GM18511 (cell line): ENCODE data around the gene ETV3L.

ENCODE experiments used
- ATAC-seq: cut with Tn5 transposase; IDR thresholded peaks from one replicate; pipeline ENCODE4 v1.9.1; 2021; ENCODE audit warnings: mild to moderate bottlenecking, moderate library complexity; ENCODE audit not compliant: unreplicated experiment

Gene ETV3L

DNA sequence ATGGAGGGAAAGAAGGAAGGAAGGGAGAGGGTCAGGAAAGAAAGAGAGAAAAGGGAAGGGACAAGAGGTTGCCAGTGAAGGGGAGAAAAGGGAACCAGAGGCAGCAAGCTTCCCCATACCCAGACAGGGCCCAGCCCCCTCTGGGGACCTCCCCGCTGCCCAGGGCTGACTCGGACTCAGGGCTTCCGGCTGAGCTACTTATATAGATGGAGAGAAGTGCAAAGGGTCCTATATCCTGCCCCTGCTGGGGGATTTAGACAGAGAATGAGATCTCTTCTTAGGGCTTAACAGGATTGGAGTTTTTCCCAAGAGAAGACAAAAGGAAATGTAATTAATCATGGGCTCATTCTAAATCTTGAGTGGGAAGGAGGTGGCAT is at the start of gene ETV3L:
Gene ETV3L, minus strand, starts transcription at position 176 of the 377 bp plus-strand sequence. CDS start 285 bp downstream, outside the sequence.
- ATAC-seq = no peak

DNA sequence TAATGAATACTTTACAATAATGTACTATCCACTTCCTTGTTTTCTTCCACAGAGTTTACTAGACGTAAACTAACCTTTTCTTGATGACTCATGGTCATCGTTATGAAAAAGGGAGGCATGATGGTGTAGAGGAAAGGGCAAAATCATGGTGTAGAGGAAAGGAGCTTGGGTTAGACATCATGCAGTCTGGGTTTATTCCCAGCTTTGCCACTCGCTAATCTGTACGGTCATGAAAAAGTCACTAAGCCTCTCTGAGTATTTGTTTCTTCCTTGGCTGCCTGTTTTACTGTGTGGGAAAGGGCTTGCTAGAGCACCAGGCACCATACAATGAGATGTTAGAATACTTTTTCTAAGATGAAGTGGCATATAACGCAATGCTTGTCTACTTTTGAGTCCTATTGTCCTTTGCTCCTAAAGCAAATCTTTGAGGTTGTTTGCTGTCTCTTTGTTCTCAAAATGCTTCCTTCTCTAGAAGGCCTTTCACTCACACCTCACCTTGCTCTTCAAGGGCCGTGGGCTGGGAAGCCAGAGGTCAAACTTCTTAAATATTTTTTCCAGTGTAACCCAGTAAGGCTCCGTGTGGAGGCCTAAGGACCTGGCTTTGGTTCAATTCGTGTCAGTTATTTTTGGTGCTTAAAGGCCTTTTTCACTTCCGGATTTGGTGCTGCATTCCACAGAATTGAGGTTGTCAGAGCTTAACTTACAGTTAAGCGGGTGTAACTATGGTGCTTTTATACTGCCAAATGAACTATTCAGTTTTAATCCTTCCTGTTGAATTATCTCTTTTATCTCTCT is 48.5 kb upstream of the ETV3L start:
- no peak for ATAC-seq

DNA sequence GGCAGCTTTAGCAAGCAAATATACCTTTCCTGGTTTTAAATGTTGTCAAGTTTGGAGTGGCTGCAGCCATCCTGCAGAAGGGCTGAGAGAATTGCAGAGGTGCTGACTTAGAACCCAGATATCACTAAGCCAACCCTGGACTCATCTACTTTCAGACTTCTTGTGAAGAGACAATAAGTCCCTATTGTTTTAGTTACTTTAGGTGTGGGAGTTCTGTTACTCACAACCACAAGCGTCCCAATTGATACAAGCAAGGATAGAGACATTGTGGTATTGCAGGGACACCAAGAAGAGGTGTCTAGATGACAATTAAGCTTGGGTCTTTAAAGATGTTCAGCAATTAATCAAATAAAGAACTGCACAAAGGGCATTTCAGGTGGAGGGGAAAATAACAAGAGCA is 47.4 kb upstream of the ETV3L start:
- no peak for ATAC-seq

DNA sequence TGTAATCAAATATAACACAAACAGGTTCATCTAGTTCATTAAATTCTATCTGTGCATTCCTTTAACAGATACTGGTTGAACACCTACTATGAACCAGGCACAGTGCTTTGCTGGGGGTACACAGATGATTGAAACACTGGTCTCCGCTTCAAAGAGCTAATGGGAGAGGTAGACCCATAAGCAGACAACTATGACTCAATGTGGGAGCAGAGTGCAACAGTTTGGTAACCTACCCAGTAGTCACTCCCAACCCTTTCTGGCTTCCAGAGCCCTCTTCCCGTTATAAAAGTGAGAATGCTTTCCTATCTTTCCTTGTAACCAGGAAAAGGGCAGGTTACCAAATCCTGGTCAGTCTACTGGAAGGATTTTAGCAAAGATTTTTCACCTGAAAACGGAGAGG is 46.6 kb upstream of the ETV3L start:
- ATAC-seq = no peak

GRCh38 chr1:157145076-157145475 is 45.5 kb upstream of the ETV3L start:
- no peak for ATAC-seq

DNA sequence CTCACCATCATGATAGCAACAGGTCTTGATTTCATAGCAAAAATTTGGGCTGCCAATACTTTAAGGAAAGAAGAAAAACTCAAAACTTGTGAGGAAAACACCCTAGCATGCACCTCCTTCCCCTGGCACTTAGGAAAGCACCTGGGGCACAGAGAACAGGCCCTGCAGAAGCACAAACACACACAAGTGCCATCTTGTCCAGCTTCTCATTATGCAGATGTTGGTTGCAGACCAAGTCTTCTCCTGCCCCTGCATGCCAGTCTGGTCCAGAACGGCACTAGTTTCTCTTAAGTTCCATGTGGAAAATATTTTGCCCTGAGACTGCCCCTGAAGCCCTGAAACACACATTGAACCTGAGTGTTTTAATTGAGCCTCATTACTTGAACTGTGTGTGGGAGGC is 44.9 kb upstream of the ETV3L start:
- ATAC-seq = no peak

GRCh38 chr1:157142765-157143423 is 43.3 kb upstream of the ETV3L start:
- ATAC-seq = no peak

DNA sequence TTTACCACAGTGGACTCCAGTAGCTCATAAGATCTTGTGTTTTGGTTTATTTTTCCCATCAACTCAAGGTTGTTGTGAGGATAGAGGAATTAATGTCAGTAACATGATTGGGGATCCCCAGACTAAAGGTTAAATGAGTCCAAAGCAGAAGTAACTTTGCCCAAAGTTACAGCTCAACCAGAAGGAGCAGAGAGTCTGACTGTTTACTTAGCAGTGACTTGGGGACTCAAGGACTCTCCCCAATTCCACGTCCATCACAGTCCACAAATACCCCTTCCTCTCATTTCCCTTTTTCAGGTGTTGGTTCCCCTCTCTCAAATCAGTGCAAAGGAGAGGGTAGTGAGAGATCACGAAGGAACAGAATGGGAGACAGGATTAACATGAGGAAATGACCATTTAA is 42.6 kb upstream of the ETV3L start:
- no peak for ATAC-seq

DNA sequence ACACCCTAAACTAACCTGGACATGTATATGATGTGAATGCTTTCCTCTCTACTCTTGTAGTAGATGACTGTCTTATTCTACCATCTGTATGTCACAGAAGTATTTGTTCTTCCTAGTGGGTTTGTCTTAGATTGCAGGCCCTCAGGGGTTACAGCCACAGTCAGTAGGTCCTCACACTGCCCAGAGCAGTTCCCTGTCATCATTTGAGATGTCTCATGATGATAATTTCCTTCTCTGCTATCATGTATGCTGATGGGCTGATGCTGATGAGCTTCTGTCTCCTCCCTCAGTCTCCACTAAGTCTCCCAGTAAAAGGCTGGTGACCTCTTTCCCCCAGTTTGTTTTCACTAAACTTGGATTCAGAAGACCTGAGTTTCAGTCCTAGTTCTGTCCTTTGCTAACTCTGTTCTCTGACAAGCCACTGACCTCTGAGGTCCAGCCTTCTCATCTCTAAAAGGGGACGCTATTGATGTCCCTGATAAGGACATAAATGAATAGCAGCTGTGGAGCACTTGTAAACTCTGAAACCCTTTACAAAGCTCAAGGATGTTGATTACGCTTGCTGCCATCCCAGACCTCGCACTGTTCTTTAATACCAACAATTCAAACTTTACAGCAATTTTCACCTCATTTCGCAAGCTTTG is 41.7 kb upstream of the ETV3L start:
- ATAC-seq = no peak

DNA sequence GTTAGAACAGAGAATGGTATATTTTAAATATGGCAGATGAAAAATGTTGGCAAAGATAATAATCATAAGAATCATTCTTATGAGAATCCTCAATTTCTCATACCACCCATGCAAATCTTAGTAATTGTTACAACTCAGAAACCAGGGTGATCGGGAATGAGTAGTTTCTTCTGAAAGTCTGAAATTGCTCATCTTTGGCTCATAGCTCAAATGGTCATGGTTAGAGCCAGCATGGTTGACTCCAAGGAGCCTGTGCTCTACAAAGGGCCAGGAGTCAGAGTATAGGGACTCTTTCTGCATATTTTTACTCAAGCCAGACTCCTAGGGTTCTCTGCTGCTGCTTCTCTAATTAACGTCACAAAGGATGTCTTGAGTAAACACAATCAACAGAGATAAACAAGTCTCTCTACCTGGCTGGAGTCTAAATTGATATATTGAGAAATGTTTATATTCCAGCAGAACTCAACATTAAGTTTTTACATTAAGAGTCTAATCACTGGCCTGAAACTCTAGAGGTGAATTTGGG is 40.5 kb upstream of the ETV3L start:
- ATAC-seq = no peak

DNA sequence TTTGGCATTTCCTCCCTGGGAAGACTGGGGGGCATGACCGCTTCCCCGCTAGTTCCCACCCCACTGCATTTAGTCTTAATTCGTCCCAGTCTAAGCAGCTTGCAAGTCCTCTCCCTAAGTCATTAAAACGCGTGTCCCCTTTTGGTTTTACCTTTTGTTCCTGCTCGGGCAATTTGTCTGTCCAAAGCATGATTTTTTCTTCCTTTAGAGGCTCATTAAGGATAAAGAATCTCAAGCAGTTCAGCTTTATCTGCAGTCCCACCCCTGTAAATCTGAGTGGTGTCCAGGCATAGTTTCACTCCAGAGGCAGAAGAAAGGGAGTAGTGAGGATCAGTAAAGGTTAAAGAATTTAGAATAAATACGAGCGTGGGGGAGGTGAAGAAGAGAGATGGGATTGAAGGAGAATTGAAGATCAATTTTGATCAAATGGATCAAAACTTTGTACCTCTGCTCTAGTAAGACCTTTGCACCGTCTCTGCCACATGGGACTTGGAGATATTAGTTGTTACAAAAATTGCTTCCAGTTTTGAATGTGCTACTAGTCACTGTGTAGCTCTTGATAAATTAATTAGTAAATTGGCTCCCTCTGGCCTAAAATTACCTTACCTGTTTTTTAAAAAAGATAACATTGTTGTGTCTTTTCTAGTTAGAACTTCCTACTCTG is 39.6 kb upstream of the ETV3L start:
- no peak for ATAC-seq

- ATAC-seq = peak; percentile 88
Observed at GRCh38 chr1:157138220-157139051, 38.8 kb upstream of the ETV3L start, which contains the start of gene ETV3. Gene ETV3 (minus strand): TSS chr1:157138395. CDS start chr1:157136352, 2,043 bp downstream.

DNA sequence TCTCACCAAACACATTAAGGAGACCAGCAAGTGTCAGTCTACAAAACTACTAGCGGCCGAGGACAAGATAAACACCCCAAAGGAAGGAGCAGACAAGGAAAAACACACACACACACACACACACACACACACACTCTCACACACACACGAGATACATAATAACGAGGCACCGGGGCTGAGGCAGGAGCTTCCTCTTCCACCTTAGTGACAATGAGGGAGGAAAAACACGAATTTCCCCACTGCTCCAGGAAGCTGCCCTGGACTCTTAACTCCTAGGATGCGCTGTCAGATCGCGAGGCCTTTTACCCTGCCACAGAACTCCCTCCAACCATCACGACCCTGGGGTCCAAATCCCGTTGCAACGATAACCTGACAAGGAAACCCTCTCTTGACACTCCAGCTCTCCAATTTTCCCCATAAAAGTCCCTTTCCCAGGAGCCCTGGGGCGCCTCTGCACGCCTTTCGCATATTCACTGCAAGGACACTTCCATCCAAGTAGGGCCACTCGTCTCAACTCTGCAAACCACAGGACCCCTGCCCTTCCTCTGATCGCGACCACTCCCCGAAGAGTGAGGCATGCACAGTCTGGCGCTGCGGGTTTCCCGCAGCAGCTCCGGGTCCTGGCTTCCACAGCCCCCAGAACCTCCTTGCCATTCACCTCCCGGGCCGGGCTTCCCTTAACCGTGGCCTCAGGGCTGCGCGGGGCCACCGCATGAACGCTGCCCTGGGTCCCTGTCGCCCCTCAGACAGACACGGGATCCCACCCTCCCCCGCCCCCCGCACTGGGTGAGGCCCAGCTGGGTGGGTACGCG is 38.0 kb upstream of the ETV3L start:
- peak; percentile 25 for ATAC-seq

- ATAC-seq = no peak
Observed at GRCh38 chr1:157137046-157137407, 37.4 kb upstream of the ETV3L start.

DNA sequence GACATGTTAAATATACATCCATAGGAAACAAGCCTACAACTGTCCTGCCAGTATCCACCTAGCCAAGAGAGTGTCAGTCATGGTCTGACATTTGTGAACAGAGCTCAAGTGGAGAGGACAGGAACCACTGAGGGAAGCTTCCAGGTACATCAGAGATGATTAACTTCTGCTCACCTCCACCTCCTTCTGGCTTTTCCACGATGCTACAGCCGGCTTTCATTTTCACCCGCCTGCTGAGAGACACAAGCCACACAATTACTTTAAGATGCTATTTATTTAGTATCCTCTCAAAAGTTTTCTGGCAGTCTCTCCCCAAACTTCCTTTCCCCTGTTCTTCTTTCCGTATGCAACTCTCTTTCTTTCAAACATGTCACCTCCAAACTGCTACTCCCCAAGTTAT is 36.5 kb upstream of the ETV3L start:
- ATAC-seq = no peak

GRCh38 chr1:157135646-157136045 is 36.0 kb upstream of the ETV3L start:
- no peak for ATAC-seq

DNA sequence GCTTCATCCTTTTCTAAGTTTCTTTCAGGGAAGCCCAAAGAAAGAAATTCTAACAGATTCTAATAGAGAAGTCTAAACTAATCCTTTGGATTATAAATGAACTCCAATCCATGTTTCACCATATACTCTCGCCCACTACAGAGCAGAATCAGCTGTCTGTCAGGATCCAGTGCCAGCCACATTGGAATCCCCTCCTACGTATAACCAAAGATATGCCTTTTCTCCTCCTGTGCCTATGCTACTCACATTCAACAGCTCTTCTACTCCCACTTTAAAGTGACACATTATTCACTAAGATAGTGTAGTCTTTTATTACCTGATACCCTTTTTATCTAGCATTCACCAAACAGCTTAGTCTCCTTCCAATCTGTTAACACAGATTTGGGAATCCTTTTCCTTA is 35.5 kb upstream of the ETV3L start:
- no peak for ATAC-seq

DNA sequence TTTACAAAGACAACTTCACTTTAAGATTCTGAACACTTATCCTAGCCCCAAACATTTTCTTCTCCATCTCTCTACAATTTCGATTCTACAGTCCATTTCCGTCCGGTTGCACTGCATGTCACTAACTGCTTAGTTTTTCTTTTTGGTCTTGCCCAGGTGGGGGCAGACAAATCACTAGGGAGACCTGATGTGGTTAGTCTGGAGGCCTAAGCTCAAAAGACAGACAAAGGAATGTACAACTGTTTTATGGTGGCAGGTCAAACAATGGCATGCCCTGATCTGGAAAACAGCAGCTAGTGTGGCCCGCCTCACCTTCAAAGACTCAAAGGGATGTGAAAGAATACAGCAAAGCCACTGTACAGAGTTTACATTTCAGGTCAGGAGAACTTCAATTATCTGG is 34.8 kb upstream of the ETV3L start:
- ATAC-seq = no peak

DNA sequence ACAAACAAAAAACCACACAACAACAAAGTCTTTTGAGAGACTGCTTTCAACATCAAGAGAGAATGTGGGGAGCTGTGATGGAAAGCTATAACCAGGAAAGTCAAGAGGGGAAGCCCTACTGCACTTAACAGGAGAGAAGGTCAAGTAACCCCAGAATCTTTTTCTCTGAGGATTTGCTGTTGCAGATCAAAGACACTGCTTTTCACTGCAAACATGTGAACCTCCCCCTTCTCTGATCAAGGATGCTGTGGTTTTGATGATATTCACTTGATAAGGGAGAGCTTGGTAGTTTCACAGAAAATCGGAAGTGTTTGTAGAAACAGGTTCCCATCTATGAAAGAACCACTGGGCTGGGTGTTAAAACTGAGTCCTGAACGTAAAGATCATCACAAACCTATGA is 33.8 kb upstream of the ETV3L start:
- no peak for ATAC-seq
